Ishikawa (cell line): ENCODE data around the gene PHLDA1.

Source experiments
- CEBPB ChIP-seq: IDR thresholded peaks from 2 replicates; pipeline ENCODE4 v1.6.1; 2012
- CREB1 ChIP-seq: IDR thresholded peaks from 2 replicates; pipeline ENCODE4 v1.6.1; 2012; ENCODE audit warnings: low read depth
- EGR1 ChIP-seq: IDR thresholded peaks from 2 replicates; pipeline ENCODE4 v1.6.1; 2012
- EP300 ChIP-seq: IDR thresholded peaks from 2 replicates; pipeline ENCODE4 v1.6.1; 2012; ENCODE audit warnings: borderline replicate concordance
- FOXM1 ChIP-seq: IDR thresholded peaks from 2 replicates; pipeline ENCODE4 v1.6.1; 2012; ENCODE audit warnings: low read depth, borderline replicate concordance
- MAX ChIP-seq: IDR thresholded peaks from 2 replicates; pipeline ENCODE4 v1.6.1; 2012
- NFIC ChIP-seq: IDR thresholded peaks from 2 replicates; pipeline ENCODE4 v1.6.1; 2012
- RAD21 ChIP-seq: IDR thresholded peaks from 2 replicates; pipeline ENCODE4 v1.6.1; 2012; ENCODE audit warnings: low read depth
- REST ChIP-seq: IDR thresholded peaks from 2 replicates; pipeline ENCODE4 v1.6.1; 2012; ENCODE audit warnings: low read depth, mild to moderate bottlenecking
- TAF1 ChIP-seq: IDR thresholded peaks from 2 replicates; pipeline ENCODE4 v1.6.1; 2012; ENCODE audit warnings: low read depth, mild to moderate bottlenecking
- TCF12 ChIP-seq: IDR thresholded peaks from 2 replicates; pipeline ENCODE4 v1.6.1; 2012; ENCODE audit warnings: low read depth
- TEAD4 ChIP-seq: IDR thresholded peaks from 2 replicates; pipeline ENCODE4 v1.6.1; 2012
- USF1 ChIP-seq: IDR thresholded peaks from 2 replicates; pipeline ENCODE4 v1.6.1; 2012
- YY1 ChIP-seq: IDR thresholded peaks from 2 replicates; pipeline ENCODE4 v1.6.1; 2012; ENCODE audit warnings: low read depth
- ZBTB7A ChIP-seq: IDR thresholded peaks from 2 replicates; pipeline ENCODE4 v1.6.1; 2012; ENCODE audit warnings: low read depth

The PHLDA1 gene

GRCh38 chr12:75984577-75985182 lies 46.9 kb downstream of the PHLDA1 start:
- TF ChIP-seq NFIC (no peak), EP300 (no peak), YY1 (no peak), TEAD4 (no peak), EGR1 (no peak), REST (no peak), FOXM1 (no peak), CREB1 (no peak), MAX (no peak), ZBTB7A (no peak), TAF1 (no peak), TCF12 (no peak), CEBPB (no peak), USF1 (no peak), RAD21 (no peak)

GRCh38 chr12:75982979-75983660 lies 48.5 kb downstream of the PHLDA1 start:
- no peak for TF ChIP-seq TAF1
- no peak for TF ChIP-seq USF1
- no peak for TF ChIP-seq REST
- no peak for TF ChIP-seq ZBTB7A
- TF ChIP-seq EP300 = no peak
- TF ChIP-seq TCF12 = no peak
- no peak for TF ChIP-seq TEAD4
- TF ChIP-seq CREB1 = no peak
- TF ChIP-seq EGR1 = no peak
- no peak for TF ChIP-seq FOXM1
- TF ChIP-seq RAD21 = no peak
- no peak for TF ChIP-seq CEBPB
- TF ChIP-seq NFIC = no peak
- no peak for TF ChIP-seq YY1
- TF ChIP-seq MAX = no peak

GRCh38 chr12:75982169-75982564 lies 49.4 kb downstream of the PHLDA1 start:
- TF ChIP-seq CREB1 (no peak), RAD21 (no peak), EP300 (no peak), NFIC (no peak), TAF1 (no peak), CEBPB (no peak), MAX (no peak), REST (no peak), YY1 (no peak)
